Adrenal gland (tissue), 12 donors: ENCODE measurements around the gene KPNA1. TPM values are rescaled to one million over a fixed set of nuclear protein-coding genes. Genes with fewer than 3 reads are reported as not detected.

Source experiments
- DNase-seq, 7 donors: peaks; one replicate each; pipeline ENCODE4 v3.0.0-alpha.2; 2019 to 2020
- H3K27ac ChIP-seq, 5 donors: fragments of 200-600 bp; sonication (generic) in 4 of 5; 1 replicate in 3 of 5; 2 replicates in 2 of 5; pipeline versions ENCODE4 v1.5.1 to v1.8.0; 2016 to 2020; ENCODE audit warnings: mild to moderate bottlenecking in 1 of 5
- H3K27me3 ChIP-seq: fragments of 200-600 bp; 2 replicates; pipeline ENCODE4 v1.8.0; 2021
- H3K36me3 ChIP-seq, 2 donors: fragments of 200-600 bp; replicated peaks in 1 of 2; 1 replicate in 1 of 2; 2 replicates in 1 of 2; pipeline versions ENCODE4 v1.5.1 to v1.8.0; 2018 to 2022
- H3K4me1 ChIP-seq, 2 donors: fragments of 200-600 bp; replicated peaks in 1 of 2; 1 replicate in 1 of 2; 2 replicates in 1 of 2; pipeline versions ENCODE4 v1.5.1 to v1.8.0; 2018 to 2021
- H3K4me3 ChIP-seq, 4 donors: fragments of 200-600 bp; sonication (generic) in 3 of 4; one replicate each; pipeline ENCODE4 v1.5.1; 2016 to 2018
- H3K9me3 ChIP-seq, 3 donors: fragments of 200-600 bp; sonication (generic) in 1 of 3; replicated peaks in 1 of 3; 1 replicate in 2 of 3; 2 replicates in 1 of 3; pipeline versions ENCODE4 v1.5.1 to v1.8.0; 2016 to 2021
- POLR2A ChIP-seq, 2 donors: fragments of 450-650 bp; IDR thresholded peaks; one replicate each; pipeline ENCODE4 v1.6.1; 2017; ENCODE audit warnings: antibody characterized with exemption in 2 of 2, mild to moderate bottlenecking in 2 of 2, moderate library complexity in 1 of 2
- WGBS, 4 donors: extraction: QIAGEN DNeasy Blood & Tissue Kit in 2 of 4; methylation state at CpG; one replicate each; pipeline versions ENCODE4 v1.1.5 to v1.1.7; 2013 to 2017; 5-methylcytosine and 5-hydroxymethylcytosine counted together
- intact Hi-C, 2 donors: fragments of 100-400 bp; cut with DNase I; formaldehyde crosslinking; loops; one replicate each; pipeline versions ENCODE4 v1.14.1 to v1.15.0; 2022 to 2023
- polyA plus RNA-seq, 3 donors: library from polyadenylated mRNA; stranded (reverse); fragments of 200-250 nt in 2 of 3; fragments of 350-450 nt in 1 of 3; fragmentation: Illumina TruSeq in 1 of 3; extraction: RNeasy Lipid Tissue Mini Kit (QIAGEN cat#74804) in 1 of 3; gene quantifications; one replicate each; pipeline ENCODE4 v1.2.3, GENCODE V29; 2013 to 2014
- total RNA-seq, 9 donors: library from RNA; depleted of rRNA in 4 of 9; stranded (reverse); fragments of >200 nt in 4 of 9; fragments of 120-200 nt in 1 of 9; fragmentation: NEBNext Ultra II Directional in 1 of 9; extraction: Animal tissue kit (Norgen Biotek cat#: 25700) in 1 of 9; gene quantifications; one replicate each; pipeline versions ENCODE4 v1.1.0 to v1.2.4, GENCODE V29; 2013 to 2023
- TF ChIP-seq, protein P1 (sequence below), 6 experiments: fragments of 450-650 bp in 4 of 6; fragments of 200-600 bp in 2 of 6; sonication (generic) in 1 of 6; IDR thresholded peaks; 1 replicate in 5 of 6; 2 replicates in 1 of 6; pipeline versions ENCODE4 v1.5.1 to v1.8.0; 2016 to 2021; ENCODE audit warnings: antibody characterized with exemption in 6 of 6, mild to moderate bottlenecking in 2 of 6, moderate library complexity in 1 of 6
- donor health status: healthy with polysubstance abuse.
- donor health status: Bipolar disorder and iron deficiency.
- donor health status: DM: yes; HTN: yes; CAD: no.
- donor health status: DM: no; HTN: no; CAD: no.
- donor health status: DM: no; HTN: no; CAD: no.
- donor health status: DM: yes; HTN: yes; CAD: no.

KPNA1 gene
- total and polyA plus RNA-seq, 12 donors: 12.1 to 164 (median 44.0) TPM

DNA sequence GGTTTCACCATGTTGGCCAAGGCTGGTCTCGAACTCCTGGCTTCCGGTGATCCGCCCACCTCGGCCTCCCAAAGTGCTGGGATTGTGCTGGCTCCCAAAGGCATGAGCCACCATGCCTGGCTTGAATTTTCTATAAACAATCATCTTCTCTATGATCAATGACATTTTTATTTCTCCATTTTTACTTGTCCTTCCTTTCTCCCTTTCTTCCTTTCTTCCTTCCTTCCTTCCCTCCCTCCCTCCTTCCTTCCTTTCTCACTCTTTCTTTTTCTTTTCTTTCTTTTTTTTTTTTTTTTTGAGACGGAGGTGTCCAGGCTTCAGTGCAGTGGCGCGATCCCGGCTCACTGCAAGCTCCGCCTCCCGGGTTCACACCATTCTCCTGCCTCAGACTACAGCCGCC lies 8.6 kb upstream of the KPNA1 start:
- 94 to 97% (median 96%) methylated on average over 11 of the region's 11 CpGs for WGBS, 4 donors
- intact Hi-C loops: no loop called here
- peaks cover 0 to 13% of the 10 kb centered on the region in 2 donors for H3K36me3 ChIP-seq
- H3K27me3 ChIP-seq: no peaks in the 10 kb centered on the region
- H3K9me3 ChIP-seq: no peaks in the 10 kb centered on the region
- no peak overlapping the region for H3K27ac ChIP-seq
- no peak overlapping the region for H3K4me3 ChIP-seq
- TF ChIP-seq, protein P1, sequence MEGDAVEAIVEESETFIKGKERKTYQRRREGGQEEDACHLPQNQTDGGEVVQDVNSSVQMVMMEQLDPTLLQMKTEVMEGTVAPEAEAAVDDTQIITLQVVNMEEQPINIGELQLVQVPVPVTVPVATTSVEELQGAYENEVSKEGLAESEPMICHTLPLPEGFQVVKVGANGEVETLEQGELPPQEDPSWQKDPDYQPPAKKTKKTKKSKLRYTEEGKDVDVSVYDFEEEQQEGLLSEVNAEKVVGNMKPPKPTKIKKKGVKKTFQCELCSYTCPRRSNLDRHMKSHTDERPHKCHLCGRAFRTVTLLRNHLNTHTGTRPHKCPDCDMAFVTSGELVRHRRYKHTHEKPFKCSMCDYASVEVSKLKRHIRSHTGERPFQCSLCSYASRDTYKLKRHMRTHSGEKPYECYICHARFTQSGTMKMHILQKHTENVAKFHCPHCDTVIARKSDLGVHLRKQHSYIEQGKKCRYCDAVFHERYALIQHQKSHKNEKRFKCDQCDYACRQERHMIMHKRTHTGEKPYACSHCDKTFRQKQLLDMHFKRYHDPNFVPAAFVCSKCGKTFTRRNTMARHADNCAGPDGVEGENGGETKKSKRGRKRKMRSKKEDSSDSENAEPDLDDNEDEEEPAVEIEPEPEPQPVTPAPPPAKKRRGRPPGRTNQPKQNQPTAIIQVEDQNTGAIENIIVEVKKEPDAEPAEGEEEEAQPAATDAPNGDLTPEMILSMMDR (IDR thresholded peaks at IDR 0.05): no peak
- no peak for TF ChIP-seq POLR2A (IDR thresholded peaks at IDR 0.05)
- no peaks in the 10 kb centered on the region for H3K4me1 ChIP-seq
- DNase-seq: no peak

DNA sequence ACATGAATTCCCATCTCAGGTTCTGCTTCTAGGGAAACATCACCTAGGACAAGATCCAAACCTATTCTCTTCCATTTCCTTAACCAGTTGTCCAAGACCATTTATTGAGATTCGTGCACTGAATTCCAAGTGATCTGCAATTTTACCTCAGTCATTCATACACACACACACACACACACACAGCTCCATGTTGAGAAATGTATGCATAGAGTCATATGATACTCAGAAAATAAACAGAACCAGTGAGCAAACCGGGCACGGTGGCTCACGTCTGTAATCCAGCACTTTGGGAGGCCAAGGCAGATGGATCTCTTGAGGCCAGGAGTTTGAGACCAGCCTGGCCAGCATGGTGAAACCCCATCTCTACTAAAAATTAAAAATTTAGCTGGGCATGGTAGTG lies 6.1 kb upstream of the KPNA1 start:
- TF ChIP-seq, protein P1 (IDR thresholded peaks at IDR 0.05): no peak
- H3K27me3 ChIP-seq: no peaks in the 10 kb centered on the region
- no peak overlapping the region for H3K4me3 ChIP-seq
- WGBS, 4 donors: 86 to 93% (median 89%) methylated on average over 4 of the region's 4 CpGs
- H3K27ac ChIP-seq: no peak overlapping the region
- intact Hi-C loops: no loop called here
- H3K9me3 ChIP-seq: no peaks in the 10 kb centered on the region
- no peak for DNase-seq
- H3K4me1 ChIP-seq: no peaks in the 10 kb centered on the region
- no peaks in the 10 kb centered on the region for H3K36me3 ChIP-seq

DNA sequence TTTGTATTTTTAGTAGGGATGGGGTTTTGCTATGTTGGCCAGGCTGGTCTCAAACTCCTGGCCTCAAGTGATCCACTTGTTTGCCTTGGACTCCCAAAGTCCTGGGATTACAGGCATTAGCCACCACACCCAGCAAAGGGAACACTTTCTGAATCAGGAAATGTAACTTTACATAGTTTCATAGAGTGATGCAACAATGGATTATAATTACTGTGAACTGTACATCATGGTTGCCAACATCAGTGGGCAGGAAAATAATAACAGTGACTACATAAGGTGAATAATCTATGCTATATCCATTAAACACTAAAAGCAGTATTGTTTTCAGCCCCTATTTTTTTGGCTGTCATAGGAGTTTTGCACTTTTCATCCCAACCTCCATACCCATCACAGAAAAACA lies 5.0 kb upstream of the KPNA1 start:
- Histone ChIP-seq H3K4me3 (no peak overlapping the region), H3K27me3 (no peaks in the 10 kb centered on the region), H3K36me3 (no peaks in the 10 kb centered on the region), H3K27ac (no peak overlapping the region), H3K4me1 (no peaks in the 10 kb centered on the region), H3K9me3 (no peaks in the 10 kb centered on the region)
- DNase-seq: no peak
- TF ChIP-seq, protein P1 (IDR thresholded peaks at IDR 0.05): no peak
- TF ChIP-seq POLR2A (IDR thresholded peaks at IDR 0.05): no peak
- intact Hi-C loops: no loop called here

GRCh38 chr3:122516846-122517360 lies 2.2 kb upstream of the KPNA1 start:
- no peak overlapping the region for H3K4me3 ChIP-seq
- intact Hi-C loops: no loop called here
- 88 to 91% (median 90%) methylated on average over 6 of the region's 6 CpGs for WGBS, 4 donors
- no peaks in the 10 kb centered on the region for H3K27me3 ChIP-seq
- peaks cover 6 to 20% of the 10 kb centered on the region in 2 donors for H3K4me1 ChIP-seq
- no peak overlapping the region for H3K27ac ChIP-seq
- no peak for TF ChIP-seq POLR2A (IDR thresholded peaks at IDR 0.05)
- TF ChIP-seq, protein P1 (IDR thresholded peaks at IDR 0.05): no peak
- no peaks in the 10 kb centered on the region for H3K36me3 ChIP-seq
- no peak for DNase-seq
- H3K9me3 ChIP-seq: no peaks in the 10 kb centered on the region
